Ectodermal cell (in vitro differentiated cells): ENCODE data around the gene SLC9C2.
"Not testable (repeated sequence)": the region's sequence is repeated elsewhere in the genome, so short reads cannot be mapped to it uniquely, and the experiment has no call there.

Source experiments
- H3K27ac ChIP-seq: 2 replicates; pipeline ENCODE4 v1.7.0; 2013; ENCODE audit warnings: mild to moderate bottlenecking, low read depth, low read length; ENCODE audit not compliant: insufficient read depth, poor library complexity, severe bottlenecking
- H3K27me3 ChIP-seq: 2 replicates; pipeline ENCODE4 v1.7.0; 2013; ENCODE audit warnings: mild to moderate bottlenecking, low read length; ENCODE audit not compliant: insufficient read depth, control insufficient read depth, poor library complexity, severe bottlenecking
- H3K36me3 ChIP-seq: one replicate; pipeline ENCODE4 v1.7.0; 2013; ENCODE audit warnings: low read length; ENCODE audit not compliant: control insufficient read depth, insufficient read depth
- H3K4me1 ChIP-seq: one replicate; pipeline ENCODE4 v1.7.0; 2013; ENCODE audit warnings: low read length; ENCODE audit not compliant: control insufficient read depth, insufficient read depth
- H3K4me3 ChIP-seq: 2 replicates; pipeline ENCODE4 v1.7.0; 2013; ENCODE audit warnings: low read depth, low read length, control low read depth; ENCODE audit not compliant: insufficient read depth
- H3K9me3 ChIP-seq: 2 replicates; pipeline ENCODE4 v1.7.0; 2013; ENCODE audit warnings: mild to moderate bottlenecking, low read length, moderate library complexity; ENCODE audit not compliant: control insufficient read depth
- WGBS, 2 experiments: methylation state at CpG; one replicate each; pipeline ENCODE4 v1.1.7; 2013; ENCODE audit warnings: missing lambda C conversion rate in 2 of 2; 5-methylcytosine and 5-hydroxymethylcytosine counted together

SLC9C2 gene

GRCh38 chr1:173476665-173477285, 126.1 kb downstream of the SLC9C2 start:
- H3K27ac ChIP-seq: peak overlapping the region; percentile 23
- 0% methylated on average over 62 of the region's 62 CpGs for WGBS, 2 experiments
- peaks cover 16% of the 10 kb centered on the region for H3K4me1 ChIP-seq
- H3K4me3 ChIP-seq: peak overlapping the region; percentile 87
- no peaks in the 10 kb centered on the region for H3K9me3 ChIP-seq
- H3K27me3 ChIP-seq: no peaks in the 10 kb centered on the region
- peaks cover 15% of the 10 kb centered on the region for H3K36me3 ChIP-seq

GRCh38 chr1:173476197-173476664, 126.6 kb downstream of the SLC9C2 start:
- WGBS, 2 experiments: 64 to 69% methylated on average over 5 of the region's 5 CpGs
- Histone ChIP-seq H3K27me3 (no peaks in the 10 kb centered on the region), H3K9me3 (no peaks in the 10 kb centered on the region), H3K27ac (no peak overlapping the region), H3K4me1 (peaks cover 16% of the 10 kb centered on the region), H3K36me3 (peaks cover 10% of the 10 kb centered on the region), H3K4me3 (peak overlapping the region; percentile 87)

DNA sequence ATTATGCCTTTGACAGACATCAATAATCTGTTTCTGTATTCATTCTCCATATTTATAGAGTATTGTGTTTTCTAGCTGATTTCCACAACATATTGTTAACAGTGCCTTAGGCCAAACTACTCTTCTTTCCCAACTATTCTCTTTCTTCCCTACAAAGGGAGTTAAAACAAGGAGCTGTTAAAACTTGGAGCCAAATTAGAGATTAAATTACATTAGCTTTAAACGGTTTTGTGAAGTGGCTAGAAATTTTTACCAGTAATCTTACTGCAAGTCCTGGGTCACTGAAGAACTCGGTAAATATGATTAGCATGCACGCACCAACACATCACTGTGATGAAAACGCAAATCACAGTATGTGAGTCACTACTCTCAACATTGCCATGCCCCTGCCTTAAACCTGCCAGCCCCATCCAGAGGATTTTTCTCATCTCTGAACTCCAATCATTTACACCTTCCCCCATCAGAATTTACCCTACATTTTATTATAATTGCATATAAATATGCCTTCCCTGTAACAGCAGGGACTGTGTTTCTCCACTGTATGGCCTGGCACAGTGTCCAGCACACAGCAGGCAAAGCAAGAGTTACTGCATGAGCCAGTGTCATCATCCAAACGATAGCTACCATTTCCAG, 127.2 kb downstream of the SLC9C2 start:
- Histone ChIP-seq H3K4me1 (peaks cover 16% of the 10 kb centered on the region), H3K27ac (no peak overlapping the region), H3K36me3 (peaks cover 6% of the 10 kb centered on the region), H3K4me3 (peak overlapping the region; percentile 87), H3K9me3 (no peaks in the 10 kb centered on the region), H3K27me3 (no peaks in the 10 kb centered on the region)
- 79 to 84% methylated on average over 5 of the region's 5 CpGs for WGBS, 2 experiments

DNA sequence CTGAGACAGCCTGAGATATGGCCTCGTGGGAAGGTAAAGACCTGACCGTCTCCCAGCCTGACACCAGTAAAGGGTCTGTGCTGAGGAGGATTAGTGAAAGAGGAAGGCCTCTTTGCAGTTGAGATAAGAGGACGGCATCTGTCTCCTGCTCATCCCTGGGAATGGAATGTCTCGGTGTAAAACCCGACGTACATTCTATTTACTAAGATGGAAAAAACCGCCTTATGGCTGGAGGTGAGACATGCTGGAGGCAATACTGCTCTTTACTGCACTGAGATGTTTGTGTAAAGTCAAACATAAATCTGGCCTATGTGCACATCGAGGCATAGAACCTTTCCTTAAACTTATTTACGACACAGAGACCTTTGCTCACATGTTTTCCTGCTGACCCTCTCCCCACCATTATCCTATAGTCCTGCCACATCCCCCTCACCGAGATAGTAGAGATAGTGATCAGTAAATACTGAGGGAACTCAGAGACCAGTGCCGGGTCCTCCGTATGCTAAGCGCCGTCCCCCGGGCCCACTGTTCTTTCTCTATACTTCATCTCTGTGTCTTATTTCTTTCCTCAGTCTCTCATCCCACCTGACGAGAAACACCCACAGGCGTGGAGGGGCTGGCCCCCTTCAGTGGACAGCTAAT, 128.0 kb downstream of the SLC9C2 start:
- H3K27ac ChIP-seq, H3K36me3 ChIP-seq, H3K9me3 ChIP-seq, H3K27me3 ChIP-seq, H3K4me3 ChIP-seq: not testable (repeated sequence)
- H3K4me1 ChIP-seq: peaks cover 12% of the 10 kb centered on the region
- WGBS, 2 experiments: 85 to 89% methylated on average over 17 of the region's 17 CpGs

DNA sequence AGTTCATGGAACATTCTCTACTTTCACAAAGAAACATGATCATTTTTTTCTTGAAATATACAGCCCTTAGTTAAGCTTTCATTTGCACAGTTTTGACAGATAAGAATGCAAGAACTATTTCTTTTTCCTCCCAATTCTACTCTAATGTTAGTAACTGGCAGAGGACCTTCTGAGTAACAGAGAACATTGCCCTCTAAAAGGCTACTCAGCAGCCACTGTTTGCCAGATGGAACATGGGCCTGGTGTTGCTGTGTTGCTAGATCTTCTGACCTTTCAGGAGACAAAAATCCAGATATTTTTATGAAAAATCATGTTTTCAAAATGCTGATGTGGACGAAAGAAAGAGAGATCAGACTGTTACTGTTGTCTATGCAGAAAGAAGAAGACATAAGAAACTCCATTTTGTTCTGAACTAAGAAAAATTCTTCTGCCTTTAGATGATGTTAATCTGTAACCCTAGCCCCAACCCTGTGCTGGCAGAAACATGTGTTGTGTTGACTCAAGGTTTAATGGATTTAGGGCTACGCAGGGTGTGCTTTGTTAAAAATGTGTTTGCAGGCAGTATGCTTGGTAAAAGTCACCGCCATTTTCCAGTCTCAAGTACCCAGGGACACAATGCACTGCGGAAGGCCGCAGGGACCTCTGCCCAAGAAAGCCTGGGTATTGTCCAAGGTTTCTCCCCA, 128.6 kb downstream of the SLC9C2 start:
- H3K36me3 ChIP-seq: no peaks in the 10 kb centered on the region
- peaks cover 5% of the 10 kb centered on the region for H3K4me1 ChIP-seq
- H3K9me3 ChIP-seq: peaks cover 2% of the 10 kb centered on the region
- H3K4me3 ChIP-seq: no peak overlapping the region
- H3K27me3 ChIP-seq: no peaks in the 10 kb centered on the region
- 83 to 86% methylated on average over 5 of the region's 5 CpGs for WGBS, 2 experiments
- H3K27ac ChIP-seq: peak overlapping the region; percentile 8

GRCh38 chr1:173473599-173474011, 129.3 kb downstream of the SLC9C2 start:
- H3K36me3 ChIP-seq: no peaks in the 10 kb centered on the region
- no peaks in the 10 kb centered on the region for H3K27me3 ChIP-seq
- peaks cover 2% of the 10 kb centered on the region for H3K9me3 ChIP-seq
- H3K27ac ChIP-seq: no peak overlapping the region
- no peak overlapping the region for H3K4me3 ChIP-seq
- WGBS, 2 experiments: 90 to 91% methylated on average over 2 of the region's 2 CpGs
- H3K4me1 ChIP-seq: peaks cover 4% of the 10 kb centered on the region

DNA sequence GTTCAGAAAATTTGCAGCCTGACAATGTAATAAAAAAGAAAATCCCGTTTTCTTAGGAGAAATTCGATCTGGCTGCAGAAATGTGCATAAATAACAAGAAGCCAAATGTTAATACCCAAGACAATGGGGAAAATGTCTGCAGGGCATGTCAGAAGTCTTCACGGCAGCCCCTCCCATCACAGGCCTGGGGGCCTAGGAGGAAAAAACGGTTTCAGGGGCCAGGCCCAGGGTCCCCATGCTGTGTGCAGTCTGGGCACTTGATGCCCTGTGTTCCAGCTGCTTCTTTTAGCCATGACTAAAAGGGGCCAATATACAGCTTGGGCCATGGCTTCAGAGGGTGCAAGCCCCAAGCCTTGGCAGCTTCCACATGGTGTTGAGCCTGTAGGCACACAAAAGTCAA, 132.3 kb downstream of the SLC9C2 start:
- no peaks in the 10 kb centered on the region for H3K4me1 ChIP-seq
- peaks cover 2% of the 10 kb centered on the region for H3K9me3 ChIP-seq
- 93 to 95% methylated on average over 4 of the region's 4 CpGs for WGBS, 2 experiments
- H3K4me3 ChIP-seq: no peak overlapping the region
- H3K27me3 ChIP-seq: no peaks in the 10 kb centered on the region
- no peak overlapping the region for H3K27ac ChIP-seq
- no peaks in the 10 kb centered on the region for H3K36me3 ChIP-seq

DNA sequence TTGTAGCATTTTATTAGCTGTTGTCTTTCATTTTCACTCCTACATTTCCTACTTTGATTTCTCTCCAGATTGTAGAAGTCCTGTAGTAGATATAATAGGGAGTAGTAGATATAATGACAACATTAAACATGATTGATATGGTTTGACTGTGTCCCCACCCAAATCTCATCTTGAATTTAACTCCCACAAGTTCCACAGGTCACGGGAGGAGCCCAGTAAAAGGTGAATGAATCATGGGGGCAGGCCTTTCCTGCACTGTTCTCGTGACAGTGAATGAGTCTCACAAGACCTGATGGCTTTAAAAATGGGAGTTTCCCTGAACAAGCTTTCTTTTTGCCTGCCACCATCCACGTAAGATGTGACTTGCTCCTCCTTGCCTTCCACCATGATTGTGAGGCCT, 133.2 kb downstream of the SLC9C2 start:
- Histone ChIP-seq H3K9me3 (peaks cover 2% of the 10 kb centered on the region), H3K36me3 (no peaks in the 10 kb centered on the region), H3K27ac (no peak overlapping the region), H3K4me3 (no peak overlapping the region), H3K4me1 (no peaks in the 10 kb centered on the region), H3K27me3 (no peaks in the 10 kb centered on the region)
- WGBS, 2 experiments: 92 to 94% methylated on average over 3 of the region's 3 CpGs

- Histone ChIP-seq H3K36me3 (no peaks in the 10 kb centered on the region), H3K27ac (no peak overlapping the region), H3K4me3 (no peak overlapping the region), H3K27me3 (no peaks in the 10 kb centered on the region), H3K4me1 (no peaks in the 10 kb centered on the region), H3K9me3 (peaks cover 2% of the 10 kb centered on the region)
- WGBS, 2 experiments: 88 to 98% methylated on average over 4 of the region's 4 CpGs
These were observed 135.4 kb downstream of the SLC9C2 start for GRCh38 chr1:173467426-173467825.

- WGBS, 2 experiments: 91 to 92% methylated on average over 2 of the region's 2 CpGs
- H3K36me3 ChIP-seq, H3K4me3 ChIP-seq, H3K27me3 ChIP-seq, H3K27ac ChIP-seq, H3K9me3 ChIP-seq, H3K4me1 ChIP-seq: not testable (repeated sequence)
These were observed 138.7 kb downstream of the SLC9C2 start for GRCh38 chr1:173464185-173464584.
